Heart right ventricle (tissue), 16 donors: ENCODE data around the gene DEFB112. TPM values are rescaled to one million over a fixed set of nuclear protein-coding genes. Genes with fewer than 3 reads are reported as not detected.

ENCODE experiments used
- ATAC-seq, 8 donors: fragments of 200-7000 bp; cut with Tn5 transposase; one replicate each; pipeline ENCODE4 v1.9.1; 2020; ENCODE audit warnings: mild to moderate bottlenecking in 8 of 8, moderate library complexity in 8 of 8, moderate number of reproducible peaks in 1 of 8
- DNase-seq, 2 donors: peaks; one replicate each; pipeline ENCODE4 v3.0.0-alpha.2; 2020
- H3K27ac ChIP-seq, 10 donors: fragments of 200-600 bp; sonication (generic) in 2 of 10; one replicate each; pipeline versions ENCODE4 v1.5.0 to v1.8.0; 2020 to 2022; ENCODE audit warnings: mild to moderate bottlenecking in 3 of 10
- H3K27me3 ChIP-seq, 7 donors: fragments of 200-600 bp; one replicate each; pipeline ENCODE4 v1.8.0; 2021 to 2022; ENCODE audit warnings: mild to moderate bottlenecking in 2 of 7
- H3K36me3 ChIP-seq, 9 donors: fragments of 200-600 bp; sonication (generic) in 1 of 9; one replicate each; pipeline versions ENCODE4 v1.5.0 to v1.8.0; 2020 to 2022; ENCODE audit warnings: mild to moderate bottlenecking in 2 of 9
- H3K4me1 ChIP-seq, 9 donors: fragments of 200-600 bp; sonication (generic) in 1 of 9; one replicate each; pipeline versions ENCODE4 v1.5.0 to v1.8.0; 2020 to 2022; ENCODE audit warnings: mild to moderate bottlenecking in 4 of 9
- H3K4me3 ChIP-seq, 10 donors: fragments of 200-600 bp; sonication (generic) in 2 of 10; one replicate each; pipeline versions ENCODE4 v1.5.0 to v1.8.0; 2020 to 2022; ENCODE audit warnings: mild to moderate bottlenecking in 7 of 10, moderate library complexity in 2 of 10
- H3K9me3 ChIP-seq, 11 donors: fragments of 200-600 bp in 10 of 11; sonication (generic) in 2 of 11; one replicate each; pipeline versions ENCODE4 v1.5.0 to v1.8.0; 2013 to 2022; ENCODE audit warnings: mild to moderate bottlenecking in 2 of 11, control low read depth in 1 of 11, moderate library complexity in 1 of 11
- WGBS, 2 donors: extraction: QIAGEN DNeasy Blood & Tissue Kit; methylation state at CpG; one replicate each; pipeline ENCODE4 v1.1.7; 2013; ENCODE audit warnings: inconsistent platforms in 1 of 2; 5-methylcytosine and 5-hydroxymethylcytosine counted together
- intact Hi-C, 10 donors: fragments of 100-400 bp; cut with DNase I; formaldehyde crosslinking; loops; one replicate each; pipeline versions ENCODE4 v1.11.1 to v1.14.2; 2022
- polyA plus RNA-seq, 2 donors: library from polyadenylated mRNA; stranded (reverse); fragments of 200-250 nt; gene quantifications; one replicate each; pipeline ENCODE4 v1.2.3, GENCODE V29; 2013
- total RNA-seq, 10 donors: library from RNA; stranded (reverse); fragmentation: NEBNext Ultra II Directional in 3 of 10; extraction: Animal tissue kit (Norgen Biotek cat#: 25700) in 3 of 10; gene quantifications; one replicate each; pipeline versions ENCODE4 v1.2.1 to v1.2.4, GENCODE V29; 2021 to 2023
- TF ChIP-seq, protein P1 (sequence below), 9 donors: fragments of 200-600 bp; sonication (generic) in 2 of 9; IDR thresholded peaks; one replicate each; pipeline versions ENCODE4 v1.5.0 to v1.8.0; 2021 to 2022; ENCODE audit warnings: antibody characterized with exemption in 9 of 9, mild to moderate bottlenecking in 5 of 9, moderate library complexity in 1 of 9
- donor health status: Arrhythmogenic right ventricular cardiomyopathy.
- donor health status: ischemic (EF 13 %, LVEDD 7.1; RV severe dilation, severe dysfunction).
- donor health status: healthy with polysubstance abuse.
- donor health status: DM: no; HTN: yes; CAD: no.
- donor health status: DM: no; HTN: no; CAD: no.
- donor health status: ischemic (EF 25% LVEDD 6.9; RV normal size, moderate dysfunction).
- donor health status: ischemic (EF 25% LVEDD 5.7; RV mildly dilated, moderate dysfunction).
- donor health status: healthy.
- donor health status: DM: yes; HTN: yes; CAD: no.
- donor health status: Ischemic cardiomyopathy.
- donor health status: ischemic (EF 35%, LVEDD 5.7; RV mildly dilated, moderate dysfunction).
- donor health status: nonischemic (EF 11% LVEDD 7.7; RV severe dilation, severe dysfunction).
- donor health status: DM: yes; HTN: yes; CAD: no.
- donor health status: PGD.
- donor health status: ischemic (EF 29% LVEDD 5.4; RV normal size, mild dysfunction).
- donor health status: nonischemic (EF 23%, LVEDD 6.1; RV moderate dilation, normal function).

Gene DEFB112
- total and polyA plus RNA-seq, 12 donors: not detected

DNA sequence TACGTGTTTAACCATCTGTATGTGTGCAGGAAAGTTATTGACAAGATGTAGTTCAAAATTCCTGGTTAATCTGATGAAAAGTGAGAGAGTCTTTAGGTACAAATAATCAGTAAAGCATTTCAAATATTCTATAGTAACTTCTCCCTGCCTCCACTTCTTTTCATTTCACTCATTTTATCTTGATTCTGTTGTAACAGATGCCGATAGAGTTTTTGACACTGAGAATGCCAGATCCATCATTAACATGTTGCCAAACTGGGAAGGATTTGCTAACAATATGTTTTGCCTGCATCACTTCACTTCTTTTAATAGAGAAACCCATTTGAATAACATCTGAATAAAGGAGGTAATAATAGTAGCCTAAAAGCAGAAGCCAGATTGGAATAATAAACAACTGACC, 20.4 kb upstream of the DEFB112 start:
- 49 to 64% methylated on average over 2 of the region's 2 CpGs for WGBS, 2 donors
- Histone ChIP-seq H3K9me3 (no peaks in the 10 kb centered on the region), H3K36me3 (no peaks in the 10 kb centered on the region), H3K27me3 (no peaks in the 10 kb centered on the region), H3K4me1 (no peaks in the 10 kb centered on the region), H3K4me3 (no peak overlapping the region), H3K27ac (no peak overlapping the region)
- no peak for DNase-seq
- TF ChIP-seq, protein P1, sequence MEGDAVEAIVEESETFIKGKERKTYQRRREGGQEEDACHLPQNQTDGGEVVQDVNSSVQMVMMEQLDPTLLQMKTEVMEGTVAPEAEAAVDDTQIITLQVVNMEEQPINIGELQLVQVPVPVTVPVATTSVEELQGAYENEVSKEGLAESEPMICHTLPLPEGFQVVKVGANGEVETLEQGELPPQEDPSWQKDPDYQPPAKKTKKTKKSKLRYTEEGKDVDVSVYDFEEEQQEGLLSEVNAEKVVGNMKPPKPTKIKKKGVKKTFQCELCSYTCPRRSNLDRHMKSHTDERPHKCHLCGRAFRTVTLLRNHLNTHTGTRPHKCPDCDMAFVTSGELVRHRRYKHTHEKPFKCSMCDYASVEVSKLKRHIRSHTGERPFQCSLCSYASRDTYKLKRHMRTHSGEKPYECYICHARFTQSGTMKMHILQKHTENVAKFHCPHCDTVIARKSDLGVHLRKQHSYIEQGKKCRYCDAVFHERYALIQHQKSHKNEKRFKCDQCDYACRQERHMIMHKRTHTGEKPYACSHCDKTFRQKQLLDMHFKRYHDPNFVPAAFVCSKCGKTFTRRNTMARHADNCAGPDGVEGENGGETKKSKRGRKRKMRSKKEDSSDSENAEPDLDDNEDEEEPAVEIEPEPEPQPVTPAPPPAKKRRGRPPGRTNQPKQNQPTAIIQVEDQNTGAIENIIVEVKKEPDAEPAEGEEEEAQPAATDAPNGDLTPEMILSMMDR (IDR thresholded peaks at IDR 0.05): no peak
- intact Hi-C loops: no loop called here
- no peak for ATAC-seq

DNA sequence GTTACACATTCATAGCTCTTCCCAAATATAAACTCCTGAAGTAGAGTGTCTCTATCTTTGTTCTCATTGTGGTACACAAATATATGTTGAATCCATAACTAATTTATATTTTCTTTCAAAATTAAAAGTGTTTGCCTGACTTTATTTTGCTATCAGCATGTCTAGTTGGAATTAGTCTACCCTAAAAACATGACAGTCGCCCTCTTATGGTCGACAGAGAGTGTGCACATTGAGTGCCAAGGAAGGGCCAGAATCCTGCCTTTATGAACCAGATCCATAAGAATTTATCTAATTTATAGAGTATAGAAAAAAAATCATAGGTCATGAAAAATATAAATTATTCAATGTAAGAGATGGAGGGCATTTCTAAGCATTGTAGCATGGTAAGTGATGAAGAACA, 12.3 kb upstream of the DEFB112 start:
- H3K4me3 ChIP-seq: no peak overlapping the region
- ATAC-seq: no peak
- H3K27ac ChIP-seq: no peak overlapping the region
- DNase-seq: no peak
- no peaks in the 10 kb centered on the region for H3K36me3 ChIP-seq
- TF ChIP-seq, protein P1 (IDR thresholded peaks at IDR 0.05): no peak
- H3K9me3 ChIP-seq: peaks cover 0 to 5% (median 0%) of the 10 kb centered on the region in 11 donors
- no peaks in the 10 kb centered on the region for H3K4me1 ChIP-seq
- intact Hi-C loops: no loop called here
- WGBS, 2 donors: 8 to 10% methylated on average over 2 of the region's 2 CpGs
- H3K27me3 ChIP-seq: no peaks in the 10 kb centered on the region

DNA sequence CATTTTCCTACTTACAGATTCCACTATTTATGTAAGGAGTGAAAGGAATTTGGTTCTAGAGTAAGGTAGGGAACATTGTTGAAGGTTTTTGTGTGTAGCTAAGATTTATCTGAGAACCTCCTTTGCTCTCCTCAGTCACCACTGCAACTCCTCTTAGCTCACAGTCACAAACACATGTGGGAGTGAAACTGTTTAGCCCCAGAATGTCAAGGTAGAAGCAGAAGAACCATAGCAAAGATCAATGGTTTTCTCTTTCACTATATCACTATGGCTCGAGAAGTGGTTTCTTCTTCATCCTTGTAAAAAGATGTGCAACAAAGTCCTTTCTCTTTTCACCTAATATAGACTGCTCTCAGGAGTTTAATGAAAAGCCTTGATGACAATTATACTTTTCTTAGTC, 6.5 kb upstream of the DEFB112 start:
- DNase-seq: no peak
- Histone ChIP-seq H3K4me3 (no peak overlapping the region), H3K27me3 (no peaks in the 10 kb centered on the region), H3K9me3 (no peaks in the 10 kb centered on the region), H3K4me1 (no peaks in the 10 kb centered on the region), H3K27ac (no peak overlapping the region), H3K36me3 (no peaks in the 10 kb centered on the region)
- 67 to 91% methylated on average over 1 of the region's 1 CpG for WGBS, 2 donors
- intact Hi-C loops: no loop called here
- ATAC-seq: no peak
- TF ChIP-seq, protein P1 (IDR thresholded peaks at IDR 0.05): no peak

DNA sequence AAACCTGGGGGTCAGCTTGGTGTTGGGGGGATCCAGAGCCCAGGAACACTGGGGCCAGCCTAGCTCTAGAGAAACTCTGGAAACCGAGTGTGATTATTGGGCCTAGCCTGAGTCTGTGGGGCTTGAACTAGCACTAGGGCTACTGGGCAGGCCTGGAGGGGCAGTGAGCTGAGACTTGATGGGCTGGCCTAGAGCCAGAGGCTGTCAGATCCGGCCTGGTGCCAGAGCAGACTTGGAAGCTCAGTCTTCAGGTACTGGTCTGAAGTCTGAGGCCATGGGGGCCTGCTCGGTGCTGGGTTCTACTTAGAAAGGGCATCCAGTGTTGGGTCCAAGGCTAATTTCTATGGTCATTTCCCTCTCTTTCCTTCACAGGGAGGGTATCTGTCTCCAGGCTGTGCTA, 2.7 kb downstream of the DEFB112 start:
- Histone ChIP-seq H3K36me3 (no peaks in the 10 kb centered on the region), H3K4me1 (no peaks in the 10 kb centered on the region), H3K4me3 (no peak overlapping the region), H3K27me3 (no peaks in the 10 kb centered on the region), H3K9me3 (no peaks in the 10 kb centered on the region), H3K27ac (no peak overlapping the region)
- ATAC-seq: no peak
- TF ChIP-seq, protein P1 (IDR thresholded peaks at IDR 0.05): no peak
- WGBS, 2 donors: 58 to 59% methylated on average over 3 of the region's 3 CpGs
- intact Hi-C loops: no loop called here
- no peak for DNase-seq
